Measurements from ENCODE around the gene KLK2. TPM values are rescaled to one million over a fixed set of nuclear protein-coding genes. Genes with fewer than 3 reads are reported as not detected.

The KLK2 gene
- total and polyA plus RNA-seq, 2 donors from 2014 or later, result not detected

DNA sequence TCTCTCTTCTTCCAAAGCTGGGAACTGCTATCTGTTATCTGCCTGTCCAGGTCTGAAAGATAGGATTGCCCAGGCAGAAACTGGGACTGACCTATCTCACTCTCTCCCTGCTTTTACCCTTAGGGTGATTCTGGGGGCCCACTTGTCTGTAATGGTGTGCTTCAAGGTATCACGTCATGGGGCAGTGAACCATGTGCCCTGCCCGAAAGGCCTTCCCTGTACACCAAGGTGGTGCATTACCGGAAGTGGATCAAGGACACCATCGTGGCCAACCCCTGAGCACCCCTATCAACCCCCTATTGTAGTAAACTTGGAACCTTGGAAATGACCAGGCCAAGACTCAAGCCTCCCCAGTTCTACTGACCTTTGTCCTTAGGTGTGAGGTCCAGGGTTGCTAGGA, 13.4 kb upstream of the KLK2 start:
- no peaks in the 10 kb centered on the region for H3K27me3 ChIP-seq (ENCODE audit: control insufficient read depth, insufficient read depth, low read length)
- no peaks in the 10 kb centered on the region for H3K4me1 ChIP-seq (ENCODE audit: control insufficient read depth in 2 of 3, insufficient read depth in 2 of 3, low read depth in 1 of 3, low read length in 3 of 3)
- DNase-seq (no peak), FAIRE-seq (no peak)
- peaks cover 0 to 8% (median 0%) of the 10 kb centered on the region in 3 donors for H3K9me3 ChIP-seq (ENCODE audit: control insufficient read depth in 2 of 3, insufficient read depth in 1 of 3, low read length in 3 of 3)
- no peak overlapping the region for H3K9ac ChIP-seq (ENCODE audit: low read length in 3 of 3)
- H3K36me3 ChIP-seq (ENCODE audit: control insufficient read depth in 2 of 3, insufficient read depth in 3 of 3, low read length in 3 of 3), result no peaks in the 10 kb centered on the region
- H3K4me3 ChIP-seq (ENCODE audit: low read length in 3 of 3), result no peak overlapping the region
- no peak overlapping the region for H3K27ac ChIP-seq (ENCODE audit: low read depth in 2 of 2, low read length in 2 of 2)
- TF ChIP-seq, protein P1, sequence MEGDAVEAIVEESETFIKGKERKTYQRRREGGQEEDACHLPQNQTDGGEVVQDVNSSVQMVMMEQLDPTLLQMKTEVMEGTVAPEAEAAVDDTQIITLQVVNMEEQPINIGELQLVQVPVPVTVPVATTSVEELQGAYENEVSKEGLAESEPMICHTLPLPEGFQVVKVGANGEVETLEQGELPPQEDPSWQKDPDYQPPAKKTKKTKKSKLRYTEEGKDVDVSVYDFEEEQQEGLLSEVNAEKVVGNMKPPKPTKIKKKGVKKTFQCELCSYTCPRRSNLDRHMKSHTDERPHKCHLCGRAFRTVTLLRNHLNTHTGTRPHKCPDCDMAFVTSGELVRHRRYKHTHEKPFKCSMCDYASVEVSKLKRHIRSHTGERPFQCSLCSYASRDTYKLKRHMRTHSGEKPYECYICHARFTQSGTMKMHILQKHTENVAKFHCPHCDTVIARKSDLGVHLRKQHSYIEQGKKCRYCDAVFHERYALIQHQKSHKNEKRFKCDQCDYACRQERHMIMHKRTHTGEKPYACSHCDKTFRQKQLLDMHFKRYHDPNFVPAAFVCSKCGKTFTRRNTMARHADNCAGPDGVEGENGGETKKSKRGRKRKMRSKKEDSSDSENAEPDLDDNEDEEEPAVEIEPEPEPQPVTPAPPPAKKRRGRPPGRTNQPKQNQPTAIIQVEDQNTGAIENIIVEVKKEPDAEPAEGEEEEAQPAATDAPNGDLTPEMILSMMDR (IDR thresholded peaks at IDR 0.05; ENCODE audit: borderline replicate concordance, extremely low read depth, insufficient read depth), result no peak
- intact Hi-C loops (cut with DNase I), result no loop called here

DNA sequence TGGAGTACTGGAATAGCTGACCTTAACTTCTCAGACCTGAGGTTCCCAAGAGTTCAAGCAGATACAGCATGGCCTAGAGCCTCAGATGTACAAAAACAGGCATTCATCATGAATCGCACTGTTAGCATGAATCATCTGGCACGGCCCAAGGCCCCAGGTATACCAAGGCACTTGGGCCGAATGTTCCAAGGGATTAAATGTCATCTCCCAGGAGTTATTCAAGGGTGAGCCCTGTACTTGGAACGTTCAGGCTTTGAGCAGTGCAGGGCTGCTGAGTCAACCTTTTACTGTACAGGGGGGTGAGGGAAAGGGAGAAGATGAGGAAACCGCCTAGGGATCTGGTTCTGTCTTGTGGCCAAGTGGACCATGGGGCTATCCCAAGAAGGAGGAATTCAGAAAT, 12.2 kb upstream of the KLK2 start:
- TF ChIP-seq, protein P1 (IDR thresholded peaks at IDR 0.05; ENCODE audit: borderline replicate concordance, extremely low read depth, insufficient read depth), result no peak
- no peaks in the 10 kb centered on the region for H3K27me3 ChIP-seq (ENCODE audit: control insufficient read depth, insufficient read depth, low read length)
- H3K27ac ChIP-seq (ENCODE audit: low read depth in 2 of 2, low read length in 2 of 2), result no peak overlapping the region
- no peak overlapping the region for H3K9ac ChIP-seq (ENCODE audit: low read length in 3 of 3)
- no peak for DNase-seq
- no peaks in the 10 kb centered on the region for H3K36me3 ChIP-seq (ENCODE audit: control insufficient read depth in 2 of 3, insufficient read depth in 3 of 3, low read length in 3 of 3)
- no peaks in the 10 kb centered on the region for H3K4me1 ChIP-seq (ENCODE audit: control insufficient read depth in 2 of 3, insufficient read depth in 2 of 3, low read depth in 1 of 3, low read length in 3 of 3)
- H3K4me3 ChIP-seq (ENCODE audit: low read length in 3 of 3), result no peak overlapping the region
- FAIRE-seq, result no peak
- H3K9me3 ChIP-seq (ENCODE audit: control insufficient read depth in 2 of 3, insufficient read depth in 1 of 3, low read length in 3 of 3), result peaks cover 0 to 8% (median 0%) of the 10 kb centered on the region in 3 donors
- intact Hi-C loops (cut with DNase I), result no loop called here

DNA sequence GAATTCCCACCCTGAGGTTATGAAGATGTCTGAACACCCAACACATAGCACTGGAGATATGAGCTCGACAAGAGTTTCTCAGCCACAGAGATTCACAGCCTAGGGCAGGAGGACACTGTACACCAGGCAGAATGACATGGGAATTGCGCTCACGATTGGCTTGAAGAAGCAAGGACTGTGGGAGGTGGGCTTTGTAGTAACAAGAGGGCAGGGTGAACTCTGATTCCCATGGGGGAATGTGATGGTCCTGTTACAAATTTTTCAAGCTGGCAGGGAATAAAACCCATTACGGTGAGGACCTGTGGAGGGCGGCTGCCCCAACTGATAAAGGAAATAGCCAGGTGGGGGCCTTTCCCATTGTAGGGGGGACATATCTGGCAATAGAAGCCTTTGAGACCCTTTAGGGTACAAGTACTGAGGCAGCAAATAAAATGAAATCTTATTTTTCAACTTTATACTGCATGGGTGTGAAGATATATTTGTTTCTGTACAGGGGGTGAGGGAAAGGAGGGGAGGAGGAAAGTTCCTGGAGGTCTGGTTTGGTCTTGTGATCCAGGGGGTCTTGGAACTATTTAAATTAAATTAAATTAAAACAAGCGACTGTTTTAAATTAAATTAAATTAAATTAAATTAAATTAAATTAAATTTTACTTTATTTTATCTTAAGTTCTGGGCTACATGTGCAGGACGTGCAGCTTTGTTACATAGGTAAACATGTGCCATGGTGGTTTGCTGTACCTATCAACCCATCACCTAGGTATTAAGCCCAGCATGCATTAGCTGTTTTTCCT, 11.5 kb upstream of the KLK2 start:
- H3K27me3 ChIP-seq (ENCODE audit: control insufficient read depth, insufficient read depth, low read length), result no peaks in the 10 kb centered on the region
- no peak for FAIRE-seq

More for the DNA sequence above, 11.5 kb upstream of the KLK2 start:
- H3K4me1 ChIP-seq (ENCODE audit: control insufficient read depth in 2 of 3, insufficient read depth in 2 of 3, low read depth in 1 of 3, low read length in 3 of 3), result no peaks in the 10 kb centered on the region
- peaks cover 0 to 8% (median 0%) of the 10 kb centered on the region in 3 donors for H3K9me3 ChIP-seq (ENCODE audit: control insufficient read depth in 2 of 3, insufficient read depth in 1 of 3, low read length in 3 of 3)
- H3K36me3 ChIP-seq (ENCODE audit: control insufficient read depth in 2 of 3, insufficient read depth in 3 of 3, low read length in 3 of 3), result no peaks in the 10 kb centered on the region
- DNase-seq, result peak in 2 of 5 donors; percentile 21 to 32
- no peak overlapping the region for H3K9ac ChIP-seq (ENCODE audit: low read length in 3 of 3)
- no peak overlapping the region for H3K27ac ChIP-seq (ENCODE audit: low read depth in 2 of 2, low read length in 2 of 2)
- no peak overlapping the region for H3K4me3 ChIP-seq (ENCODE audit: low read length in 3 of 3)
- TF ChIP-seq, protein P1 (IDR thresholded peaks at IDR 0.05; ENCODE audit: borderline replicate concordance, extremely low read depth, insufficient read depth), result no peak
- intact Hi-C loops (cut with DNase I), result no loop called here

Data from kidney (tissue), 14 donors.